ENCODE data around the gene PLB1.

GRCh38 chr2:28578774-28579173 lies 82.9 kb downstream of the PLB1 start:
- TF ChIP-seq CTCF (conservative IDR thresholded peaks at IDR 0.05; ENCODE audit: low read length) (no peak), EZH2phosphoT487 (IDR thresholded peaks at IDR 0.05; ENCODE audit: borderline replicate concordance, low read depth, low read length) (no peak)
